Camera-type eye (tissue), 1 donor: Measurements from ENCODE around the gene SIGLEC11. TPM values are rescaled to one million over a fixed set of nuclear protein-coding genes. Genes with fewer than 3 reads are reported as not detected.

Experiments used
- total RNA-seq: library from RNA; depleted of rRNA; stranded (reverse); fragments of >200 nt; gene quantifications from one replicate; pipeline ENCODE4 v1.2.3, GENCODE V29; 2014

The SIGLEC11 gene, protein sequence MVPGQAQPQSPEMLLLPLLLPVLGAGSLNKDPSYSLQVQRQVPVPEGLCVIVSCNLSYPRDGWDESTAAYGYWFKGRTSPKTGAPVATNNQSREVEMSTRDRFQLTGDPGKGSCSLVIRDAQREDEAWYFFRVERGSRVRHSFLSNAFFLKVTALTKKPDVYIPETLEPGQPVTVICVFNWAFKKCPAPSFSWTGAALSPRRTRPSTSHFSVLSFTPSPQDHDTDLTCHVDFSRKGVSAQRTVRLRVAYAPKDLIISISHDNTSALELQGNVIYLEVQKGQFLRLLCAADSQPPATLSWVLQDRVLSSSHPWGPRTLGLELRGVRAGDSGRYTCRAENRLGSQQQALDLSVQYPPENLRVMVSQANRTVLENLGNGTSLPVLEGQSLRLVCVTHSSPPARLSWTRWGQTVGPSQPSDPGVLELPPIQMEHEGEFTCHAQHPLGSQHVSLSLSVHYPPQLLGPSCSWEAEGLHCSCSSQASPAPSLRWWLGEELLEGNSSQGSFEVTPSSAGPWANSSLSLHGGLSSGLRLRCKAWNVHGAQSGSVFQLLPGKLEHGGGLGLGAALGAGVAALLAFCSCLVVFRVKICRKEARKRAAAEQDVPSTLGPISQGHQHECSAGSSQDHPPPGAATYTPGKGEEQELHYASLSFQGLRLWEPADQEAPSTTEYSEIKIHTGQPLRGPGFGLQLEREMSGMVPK
- 1.3 TPM for total RNA-seq

GRCh38 chr19:49960980-49961379 lies at the start of gene SIGLEC11:
Gene SIGLEC11, minus strand, starts transcription at chr19:49961172. Its CDS starts 91 bp downstream, at chr19:49961081.

DNA sequence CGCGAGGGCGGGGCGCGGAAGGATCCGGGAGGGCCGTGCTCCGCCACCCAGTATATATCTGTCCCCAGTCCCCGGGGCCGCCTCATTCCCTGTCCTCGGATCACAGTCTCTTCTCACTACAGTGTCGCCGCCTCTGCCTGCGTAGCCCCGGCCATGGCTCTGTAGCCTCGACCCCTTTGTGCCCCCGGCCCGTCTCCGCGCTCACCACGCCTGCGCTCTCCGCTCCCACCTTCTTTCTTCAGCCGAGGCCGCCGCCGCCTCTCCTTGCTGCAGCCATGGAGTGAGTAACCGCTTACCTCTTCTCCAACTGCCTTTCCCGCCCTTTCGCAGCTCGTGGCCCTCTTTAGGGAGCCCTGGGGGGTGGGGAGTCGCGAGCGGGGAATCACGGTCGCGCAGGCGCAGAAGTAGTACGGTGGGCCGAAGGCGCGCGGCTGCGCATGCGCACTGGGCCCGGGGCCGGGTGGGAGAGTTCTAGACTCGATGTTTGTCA lies 31.8 kb downstream of the SIGLEC11 start, which contains the start of the genes ATF5 and NUP62:
TSS of gene ATF5 (plus strand) at position 85 of the 490 bp plus-strand sequence. CDS start 1,646 bp downstream, outside the sequence.
TSS of gene NUP62 (minus strand) at position 384 of the 490 bp plus-strand sequence. CDS start 19,697 bp downstream, outside the sequence.

Other genes starting within 250 kb of the SIGLEC11 start
- 0.22 TPM for gene TSKS, start 197.9 kb downstream of the SIGLEC11 start, total RNA-seq
- 61.0 TPM for gene AP2A1, start 194.2 kb downstream of the SIGLEC11 start, total RNA-seq
- 38.7 TPM for gene FUZ, start 147.9 kb downstream of the SIGLEC11 start, total RNA-seq
- 44.2 TPM for gene MED25, start 142.9 kb downstream of the SIGLEC11 start, total RNA-seq
- 126 TPM for gene PTOV1, start 110.0 kb downstream of the SIGLEC11 start, total RNA-seq
- gene PNKP, start 93.6 kb downstream of the SIGLEC11 start, total RNA-seq: 49.9 TPM
- 7.8 TPM for gene AKT1S1, start 83.8 kb downstream of the SIGLEC11 start, total RNA-seq
- 24.8 TPM for gene TBC1D17, start 83.5 kb downstream of the SIGLEC11 start, total RNA-seq
- gene IL4I1, start 64.3 kb downstream of the SIGLEC11 start, total RNA-seq: 0.27 TPM
- gene ATF5, start 32.0 kb downstream of the SIGLEC11 start, total RNA-seq: 4.0 TPM
- gene NUP62, start 31.7 kb downstream of the SIGLEC11 start, total RNA-seq: 53.2 TPM
- 43.3 TPM for gene VRK3, start 64.2 kb upstream of the SIGLEC11 start, total RNA-seq
- 18.7 TPM for gene ZNF473, start 64.8 kb upstream of the SIGLEC11 start, total RNA-seq
- gene IZUMO2, start 202.1 kb upstream of the SIGLEC11 start, total RNA-seq: not detected
- 29.9 TPM for gene MYH14, start 242.4 kb upstream of the SIGLEC11 start, total RNA-seq